H9 (cell line): ENCODE data around the gene COA5. TPM values are rescaled to one million over a fixed set of nuclear protein-coding genes. Genes with fewer than 3 reads are reported as not detected.

Experiments
- DNase-seq: peaks from one replicate; pipeline ENCODE4 v3.0.0-alpha.2; 2017
- H2AFZ ChIP-seq: one replicate; pipeline ENCODE4 v1.6.1; 2013; ENCODE audit warnings: mild to moderate bottlenecking, low read length, control low read depth, moderate library complexity
- H2AK5ac ChIP-seq: 2 replicates; pipeline ENCODE4 v1.6.1; 2013; ENCODE audit warnings: low read length, control low read depth, mixed read lengths; ENCODE audit not compliant: insufficient read length
- H2BK120ac ChIP-seq: one replicate; pipeline ENCODE4 v1.6.1; 2013; ENCODE audit warnings: low read depth, mild to moderate bottlenecking, low read length, control low read depth, inconsistent platforms; ENCODE audit not compliant: poor library complexity, severe bottlenecking
- H2BK12ac ChIP-seq: 2 replicates; pipeline ENCODE4 v1.6.1; 2013; ENCODE audit warnings: low read length, control low read depth, mixed read lengths, low read depth; ENCODE audit not compliant: insufficient read length
- H2BK15ac ChIP-seq: 2 replicates; pipeline ENCODE4 v1.6.1; 2013; ENCODE audit warnings: low read depth, low read length, control low read depth
- H2BK20ac ChIP-seq: one replicate; pipeline ENCODE4 v1.6.1; 2013; ENCODE audit warnings: low read depth, mild to moderate bottlenecking, low read length, control low read depth, inconsistent platforms; ENCODE audit not compliant: poor library complexity, severe bottlenecking
- H2BK5ac ChIP-seq: 2 replicates; pipeline ENCODE4 v1.6.1; 2013; ENCODE audit warnings: low read length, control low read depth, mixed read lengths; ENCODE audit not compliant: insufficient read length
- H3K14ac ChIP-seq: 2 replicates; pipeline ENCODE4 v1.6.1; 2013; ENCODE audit warnings: low read length, control low read depth; ENCODE audit not compliant: insufficient read depth
- H3K18ac ChIP-seq: 2 replicates; pipeline ENCODE4 v1.6.1; 2013; ENCODE audit warnings: low read depth, mild to moderate bottlenecking, mixed read lengths, low read length, control low read depth; ENCODE audit not compliant: insufficient read length
- H3K23ac ChIP-seq: 2 replicates; pipeline ENCODE4 v1.6.1; 2013; ENCODE audit warnings: low read length, control low read depth, mixed read lengths, low read depth; ENCODE audit not compliant: insufficient read length
- H3K23me2 ChIP-seq: 2 replicates; pipeline ENCODE4 v1.6.1; 2013; ENCODE audit warnings: low read depth, mild to moderate bottlenecking, mixed read lengths, low read length, control low read depth; ENCODE audit not compliant: insufficient read length, poor library complexity, severe bottlenecking
- H3K27ac ChIP-seq: 2 replicates; pipeline ENCODE4 v1.5.1; 2013; ENCODE audit warnings: low read length, control low read depth, mixed read lengths, low read depth; ENCODE audit not compliant: insufficient read length
- H3K27me3 ChIP-seq: 2 replicates; pipeline ENCODE4 v1.6.1; 2013; ENCODE audit warnings: low read length, control low read depth, inconsistent platforms; ENCODE audit not compliant: insufficient read depth
- H3K4ac ChIP-seq: 2 replicates; pipeline ENCODE4 v1.6.1; 2013; ENCODE audit warnings: low read depth, mild to moderate bottlenecking, control low read depth, inconsistent platforms, low read length, moderate library complexity
- H3K4me1 ChIP-seq: 2 replicates; pipeline ENCODE4 v1.6.1; 2013; ENCODE audit warnings: low read length, control low read depth, inconsistent platforms; ENCODE audit not compliant: insufficient read depth
- H3K4me2 ChIP-seq: 2 replicates; pipeline ENCODE4 v1.6.1; 2013; ENCODE audit warnings: low read length, control low read depth, mixed read lengths; ENCODE audit not compliant: insufficient read length, insufficient read depth
- H3K56ac ChIP-seq: 2 replicates; pipeline ENCODE4 v1.6.1; 2013; ENCODE audit warnings: low read depth, mild to moderate bottlenecking, mixed read lengths, low read length, control low read depth; ENCODE audit not compliant: insufficient read length
- H3K79me1 ChIP-seq: 2 replicates; pipeline ENCODE4 v1.6.1; 2013; ENCODE audit warnings: low read depth, mild to moderate bottlenecking, moderate library complexity, low read length, control low read depth, inconsistent platforms; ENCODE audit not compliant: insufficient read depth, poor library complexity, severe bottlenecking
- H3K79me2 ChIP-seq: 2 replicates; pipeline ENCODE4 v1.6.1; 2013; ENCODE audit warnings: low read length, control low read depth, inconsistent platforms; ENCODE audit not compliant: insufficient read depth
- H3K9ac ChIP-seq: 2 replicates; pipeline ENCODE4 v1.6.1; 2013; ENCODE audit warnings: low read length, control low read depth, mixed read lengths; ENCODE audit not compliant: insufficient read length; ENCODE audit errors: extremely low read depth
- H3K9me3 ChIP-seq: one replicate; pipeline ENCODE4 v1.6.1; 2013; ENCODE audit warnings: low read depth, low read length, inconsistent platforms; ENCODE audit not compliant: control insufficient read depth
- H3T11ph ChIP-seq: one replicate; pipeline ENCODE4 v1.6.1; 2013; ENCODE audit warnings: mild to moderate bottlenecking, low read length, control low read depth, inconsistent platforms
- H4K20me1 ChIP-seq: one replicate; pipeline ENCODE4 v1.6.1; 2013; ENCODE audit not compliant: control insufficient read depth, insufficient read length, insufficient read depth
- H4K5ac ChIP-seq: 2 replicates; pipeline ENCODE4 v1.6.1; 2013; ENCODE audit warnings: low read depth, mild to moderate bottlenecking, mixed read lengths, low read length, control low read depth; ENCODE audit not compliant: insufficient read length
- H4K8ac ChIP-seq: replicated peaks from 2 replicates; pipeline ENCODE4 v1.6.1; 2013; ENCODE audit warnings: low read length, control low read depth, mixed read lengths, low read depth; ENCODE audit not compliant: insufficient read length
- H4K91ac ChIP-seq: 2 replicates; pipeline ENCODE4 v1.6.1; 2013; ENCODE audit warnings: low read depth, mild to moderate bottlenecking, moderate library complexity, mixed read lengths, low read length, control low read depth; ENCODE audit not compliant: insufficient read length
- H3K27ac Mint-ChIP-seq, 3 experiments: 2 replicates in 2 of 3; 3 replicates in 1 of 3; pipeline ENCODE4 v1.8.0; 2020 to 2021; ENCODE audit warnings: mixed read lengths in 3 of 3, mild to moderate bottlenecking in 1 of 3, moderate library complexity in 1 of 3
- H3K27me3 Mint-ChIP-seq: 2 replicates; pipeline ENCODE4 v1.8.0; 2021; ENCODE audit warnings: low read depth, mild to moderate bottlenecking, moderate library complexity, mixed read lengths
- H3K36me3 Mint-ChIP-seq, 3 experiments: 2 replicates in 2 of 3; 3 replicates in 1 of 3; pipeline ENCODE4 v1.8.0; 2020 to 2021; ENCODE audit warnings: low read depth in 3 of 3, mixed read lengths in 3 of 3; ENCODE audit not compliant: insufficient read depth in 1 of 3
- H3K4me1 Mint-ChIP-seq, 2 experiments: 2 replicates each; pipeline ENCODE4 v1.8.0; 2020; ENCODE audit warnings: mixed read lengths in 2 of 2
- H3K4me3 Mint-ChIP-seq, 2 experiments: 2 replicates in 1 of 2; 3 replicates in 1 of 2; pipeline ENCODE4 v1.8.0; 2020 to 2021; ENCODE audit warnings: mild to moderate bottlenecking in 2 of 2, mixed read lengths in 2 of 2, moderate library complexity in 1 of 2
- H3K9me3 Mint-ChIP-seq, 2 experiments: 2 replicates in 1 of 2; 3 replicates in 1 of 2; pipeline ENCODE4 v1.8.0; 2020; ENCODE audit warnings: mild to moderate bottlenecking in 2 of 2, mixed read lengths in 2 of 2, moderate library complexity in 1 of 2
- WGBS: extraction: QIAGEN DNeasy Blood & Tissue Kit; methylation state at CpG from one replicate; pipeline ENCODE4 v1.1.7; 2013; ENCODE audit warnings: missing lambda C conversion rate, low lambda C conversion rate, mixed read lengths; ENCODE audit not compliant: insufficient read length; ENCODE audit errors: extremely low coverage; 5-methylcytosine and 5-hydroxymethylcytosine counted together
- total RNA-seq: library from RNA; stranded (reverse); gene quantifications from 2 replicates; pipeline ENCODE4 v1.2.1, GENCODE V29; 2021
- TF ChIP-seq, protein P1 (sequence below): fragments of 200-600 bp; sonication (generic); conservative IDR thresholded peaks from 3 replicates; pipeline ENCODE4 v1.8.0; 2021; ENCODE audit warnings: antibody characterized with exemption, mild to moderate bottlenecking

The COA5 gene
- total RNA-seq, 1 experiment from 2014 or later: 23.6 TPM

DNA sequence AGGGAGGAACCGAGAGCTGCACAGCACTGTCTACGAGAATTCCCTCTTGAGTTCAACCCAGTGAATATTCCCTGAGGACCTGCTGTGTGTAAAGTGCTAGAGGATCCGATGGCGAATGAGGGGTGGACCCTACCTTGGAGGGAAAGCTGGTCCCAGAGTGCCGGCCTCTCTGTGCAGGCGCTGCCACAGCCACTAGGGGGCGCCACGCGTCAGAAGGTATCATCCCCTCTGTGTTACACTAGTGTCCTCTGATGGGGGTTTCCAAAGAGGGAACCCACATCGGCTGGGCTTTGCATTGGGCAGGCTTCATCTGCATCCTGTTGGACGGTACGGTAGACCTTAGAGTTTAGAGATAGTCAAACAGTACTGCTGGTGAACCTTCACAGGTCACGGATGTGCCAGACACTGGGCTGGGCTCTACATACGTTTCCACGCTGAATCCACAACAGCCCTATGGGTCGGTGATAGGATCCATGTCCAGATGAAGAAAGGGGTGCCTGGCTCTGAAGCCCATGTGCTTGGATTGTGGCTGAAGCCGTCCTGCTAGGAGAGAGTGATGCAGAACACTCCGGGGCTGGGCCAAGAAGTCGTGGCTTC lies 39.0 kb downstream of the COA5 start:
- H4K20me1 ChIP-seq: no peaks in the 10 kb centered on the region
- TF ChIP-seq, protein P1, sequence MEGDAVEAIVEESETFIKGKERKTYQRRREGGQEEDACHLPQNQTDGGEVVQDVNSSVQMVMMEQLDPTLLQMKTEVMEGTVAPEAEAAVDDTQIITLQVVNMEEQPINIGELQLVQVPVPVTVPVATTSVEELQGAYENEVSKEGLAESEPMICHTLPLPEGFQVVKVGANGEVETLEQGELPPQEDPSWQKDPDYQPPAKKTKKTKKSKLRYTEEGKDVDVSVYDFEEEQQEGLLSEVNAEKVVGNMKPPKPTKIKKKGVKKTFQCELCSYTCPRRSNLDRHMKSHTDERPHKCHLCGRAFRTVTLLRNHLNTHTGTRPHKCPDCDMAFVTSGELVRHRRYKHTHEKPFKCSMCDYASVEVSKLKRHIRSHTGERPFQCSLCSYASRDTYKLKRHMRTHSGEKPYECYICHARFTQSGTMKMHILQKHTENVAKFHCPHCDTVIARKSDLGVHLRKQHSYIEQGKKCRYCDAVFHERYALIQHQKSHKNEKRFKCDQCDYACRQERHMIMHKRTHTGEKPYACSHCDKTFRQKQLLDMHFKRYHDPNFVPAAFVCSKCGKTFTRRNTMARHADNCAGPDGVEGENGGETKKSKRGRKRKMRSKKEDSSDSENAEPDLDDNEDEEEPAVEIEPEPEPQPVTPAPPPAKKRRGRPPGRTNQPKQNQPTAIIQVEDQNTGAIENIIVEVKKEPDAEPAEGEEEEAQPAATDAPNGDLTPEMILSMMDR: peak; percentile 98

More for the DNA sequence above, 39.0 kb downstream of the COA5 start:
- Mint-ChIP-seq H3K4me1 (no peaks in the 10 kb centered on the region), H3K27me3 (peaks cover 2% of the 10 kb centered on the region), H3K27ac (peak overlapping the region in 1 of 3 experiments; percentile 92; a peak in 2 of 7 replicates), H3K9me3 (no peaks in the 10 kb centered on the region; a peak in 1 of 5 replicates), H3K4me3 (no peak overlapping the region; a peak in 1 of 5 replicates), H3K36me3 (peaks cover 22 to 78% (median 58%) of the 10 kb centered on the region in 3 experiments; a peak in 6 of 7 replicates)
- no peak overlapping the region for H3K18ac ChIP-seq
- H3T11ph ChIP-seq: no peak overlapping the region
- H3K14ac ChIP-seq: no peak overlapping the region
- no peaks in the 10 kb centered on the region for H3K4me1 ChIP-seq
- no peaks in the 10 kb centered on the region for H3K27me3 ChIP-seq
- no peak overlapping the region for H2BK5ac ChIP-seq
- no peaks in the 10 kb centered on the region for H3K9me3 ChIP-seq
- no CpG with 5 or more reads among the region's 19 CpGs for whole genome bisulfite sequencing
- no peak overlapping the region for H4K5ac ChIP-seq
- DNase-seq: peak; percentile 70
- H4K8ac ChIP-seq: no peak overlapping the region
- no peak overlapping the region for H3K23ac ChIP-seq
- H2AK5ac ChIP-seq: no peak overlapping the region
- H2BK20ac ChIP-seq: no peak overlapping the region
- H3K4me2 ChIP-seq: no peak overlapping the region
- no peak overlapping the region for H2BK12ac ChIP-seq
- no peaks in the 10 kb centered on the region for H3K79me2 ChIP-seq
- no peak overlapping the region for H3K9ac ChIP-seq
- H3K23me2 ChIP-seq: no peaks in the 10 kb centered on the region
- no peak overlapping the region for H3K4ac ChIP-seq
- H4K91ac ChIP-seq: no peak overlapping the region
- H2BK15ac ChIP-seq: no peak overlapping the region
- no peak overlapping the region for H2BK120ac ChIP-seq
- H3K27ac ChIP-seq: no peak overlapping the region
- H3K79me1 ChIP-seq: no peaks in the 10 kb centered on the region
- H2AFZ ChIP-seq: no peak overlapping the region
- H3K56ac ChIP-seq: no peak overlapping the region
